A673 (cell line): ENCODE data around the gene OR2T5. TPM values are rescaled to one million over a fixed set of nuclear protein-coding genes. Genes with fewer than 3 reads are reported as not detected.
"Not testable (repeated sequence)": the region's sequence is repeated elsewhere in the genome, so short reads cannot be mapped to it uniquely, and the experiment has no call there.

Experiments used
- BruUV-seq: library from RNA; stranded (reverse); fragments of 400-500 nt; replicated peaks from 2 replicates; lab custom pipeline; 2021; lab: Mats Ljungman, UMichigan
- CTCF ChIA-PET: fragments of 300-600 bp; sonication (Branson Sonifier 250); formaldehyde crosslinking; loops from one replicate; lab custom pipeline; 2022; ENCODE audit warnings: antibody characterized with exemption; lab: Charles Lee
- POLR2A ChIA-PET: fragments of 300-600 bp; sonication (Branson Sonifier 250); formaldehyde crosslinking; loops from one replicate; lab custom pipeline; 2022; ENCODE audit warnings: antibody characterized with exemption; ENCODE audit not compliant: low non-redundant PET; lab: Charles Lee
- DNase-seq: peaks from one replicate; pipeline ENCODE4 v3.0.0-alpha.2; 2015; ENCODE audit warnings: low spot score
- H3K27ac ChIP-seq: fragments of 200-600 bp; sonication (generic); 2 replicates; pipeline ENCODE4 v1.5.1; 2016; ENCODE audit warnings: mixed run types, low read depth, mild to moderate bottlenecking, mixed read lengths, antibody characterized with exemption, low read length; ENCODE audit not compliant: poor library complexity, severe bottlenecking
- H3K27me3 ChIP-seq: fragments of 200-600 bp; sonication (generic); replicated peaks from 2 replicates; pipeline ENCODE4 v1.6.1; 2017; ENCODE audit warnings: mixed run types, low read depth, mild to moderate bottlenecking, mixed read lengths, antibody characterized with exemption, low read length; ENCODE audit not compliant: insufficient read depth, poor library complexity
- H3K36me3 ChIP-seq: fragments of 200-600 bp; sonication (generic); 2 replicates; pipeline ENCODE4 v1.6.1; 2016; ENCODE audit warnings: mixed run types, mild to moderate bottlenecking, mixed read lengths, antibody characterized with exemption, low read length; ENCODE audit not compliant: insufficient read depth, poor library complexity, severe bottlenecking
- H3K4me1 ChIP-seq: fragments of 200-600 bp; sonication (generic); 2 replicates; pipeline ENCODE4 v1.6.1; 2017; ENCODE audit warnings: mixed run types, mild to moderate bottlenecking, mixed read lengths, antibody characterized with exemption, low read length; ENCODE audit not compliant: insufficient read depth, poor library complexity, severe bottlenecking
- H3K4me3 ChIP-seq: fragments of 200-600 bp; sonication (generic); 2 replicates; pipeline ENCODE4 v1.5.1; 2016; ENCODE audit warnings: low read depth, mixed run types, mild to moderate bottlenecking, mixed read lengths, low read length; ENCODE audit not compliant: poor library complexity, severe bottlenecking
- H3K9me3 ChIP-seq: fragments of 200-600 bp; sonication (generic); 2 replicates; pipeline ENCODE4 v1.6.1; 2016; ENCODE audit warnings: mixed run types, low read depth, mild to moderate bottlenecking, mixed read lengths, antibody characterized with exemption, low read length; ENCODE audit not compliant: poor library complexity, severe bottlenecking
- EZH2 ChIP-seq: fragments of 200-600 bp; sonication (generic); IDR thresholded peaks from 2 replicates; pipeline ENCODE4 v1.6.1; 2017; ENCODE audit warnings: borderline replicate concordance, low read depth, mild to moderate bottlenecking, mixed read lengths, antibody characterized with exemption, low read length; ENCODE audit not compliant: poor library complexity, severe bottlenecking
- intact Hi-C: fragments of 100-400 bp; cut with micrococcal nuclease; formaldehyde crosslinking; loops from one replicate; pipeline ENCODE4 v1.10.0; 2022; ENCODE audit not compliant: unreplicated experiment
- total RNA-seq: library from RNA; stranded (reverse); gene quantifications from 2 replicates; pipeline ENCODE4 v1.2.3, GENCODE V29; 2021
- TF ChIP-seq, protein P1 (sequence below): fragments of 300-800, 200-600 bp; sonication (generic); conservative IDR thresholded peaks from 2 replicates; pipeline ENCODE4 v1.5.1; 2017; ENCODE audit warnings: low read depth, mild to moderate bottlenecking, antibody characterized with exemption, low read length, moderate library complexity, mixed read lengths

Gene OR2T5
- total RNA-seq, 1 experiment from 2014 or later: not detected

DNA sequence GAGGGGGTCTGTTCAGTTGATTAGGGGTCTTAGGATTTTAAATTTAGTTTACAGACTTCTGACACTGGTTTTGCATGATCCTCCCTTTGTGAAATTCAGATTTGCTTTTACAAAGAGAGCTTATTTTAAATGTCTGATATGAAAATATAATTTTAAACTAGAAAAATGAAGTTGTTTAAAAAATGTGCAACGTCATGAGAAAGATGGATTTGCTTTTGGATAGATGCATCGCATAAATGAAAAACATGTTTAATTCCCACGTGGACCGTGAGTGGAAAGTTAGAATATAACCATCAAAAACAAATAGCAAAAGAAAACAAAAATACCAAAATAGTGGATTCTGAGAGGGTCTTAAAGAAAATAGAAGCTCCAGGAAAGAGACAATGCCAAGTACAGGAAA is 17.2 kb upstream of the OR2T5 start:
- TF ChIP-seq, protein P1, sequence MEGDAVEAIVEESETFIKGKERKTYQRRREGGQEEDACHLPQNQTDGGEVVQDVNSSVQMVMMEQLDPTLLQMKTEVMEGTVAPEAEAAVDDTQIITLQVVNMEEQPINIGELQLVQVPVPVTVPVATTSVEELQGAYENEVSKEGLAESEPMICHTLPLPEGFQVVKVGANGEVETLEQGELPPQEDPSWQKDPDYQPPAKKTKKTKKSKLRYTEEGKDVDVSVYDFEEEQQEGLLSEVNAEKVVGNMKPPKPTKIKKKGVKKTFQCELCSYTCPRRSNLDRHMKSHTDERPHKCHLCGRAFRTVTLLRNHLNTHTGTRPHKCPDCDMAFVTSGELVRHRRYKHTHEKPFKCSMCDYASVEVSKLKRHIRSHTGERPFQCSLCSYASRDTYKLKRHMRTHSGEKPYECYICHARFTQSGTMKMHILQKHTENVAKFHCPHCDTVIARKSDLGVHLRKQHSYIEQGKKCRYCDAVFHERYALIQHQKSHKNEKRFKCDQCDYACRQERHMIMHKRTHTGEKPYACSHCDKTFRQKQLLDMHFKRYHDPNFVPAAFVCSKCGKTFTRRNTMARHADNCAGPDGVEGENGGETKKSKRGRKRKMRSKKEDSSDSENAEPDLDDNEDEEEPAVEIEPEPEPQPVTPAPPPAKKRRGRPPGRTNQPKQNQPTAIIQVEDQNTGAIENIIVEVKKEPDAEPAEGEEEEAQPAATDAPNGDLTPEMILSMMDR: no peak
- TF ChIP-seq EZH2: no peak
- intact Hi-C loops: no loop called here
- Histone ChIP-seq H3K27me3 (peaks cover 13% of the 10 kb centered on the region), H3K27ac (no peak overlapping the region), H3K36me3 (no peaks in the 10 kb centered on the region), H3K4me1 (no peaks in the 10 kb centered on the region), H3K4me3 (no peak overlapping the region), H3K9me3 (no peaks in the 10 kb centered on the region)
- ChIA-PET CTCF (no interaction called here), POLR2A (no interaction called here)
- BruUV-seq: no TSS peak
- DNase-seq: no peak

DNA sequence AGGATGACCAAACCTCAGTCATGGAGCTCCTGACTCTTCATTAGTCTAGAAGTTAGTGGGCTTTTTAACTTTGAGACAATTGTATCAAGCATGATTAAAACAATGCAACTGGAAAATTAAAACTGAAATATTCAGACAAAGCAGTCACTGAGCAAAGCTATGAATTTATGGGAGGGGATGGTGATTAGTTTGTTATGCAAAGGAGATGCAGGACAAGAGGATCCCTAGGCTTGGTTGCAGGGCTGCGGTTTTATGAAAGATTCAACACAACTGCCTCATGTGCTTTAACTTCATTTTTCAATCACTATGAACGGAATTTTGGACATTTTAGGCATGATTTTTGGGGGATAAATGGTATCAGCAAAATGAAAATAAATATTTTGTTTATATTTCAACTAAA is 16.3 kb upstream of the OR2T5 start:
- BruUV-seq, CTCF ChIA-PET, H3K9me3 ChIP-seq, H3K36me3 ChIP-seq, H3K27ac ChIP-seq, intact Hi-C loops, H3K4me3 ChIP-seq, H3K4me1 ChIP-seq, POLR2A ChIA-PET, DNase-seq: not testable (repeated sequence)
- peaks cover 13% of the 10 kb centered on the region for H3K27me3 ChIP-seq

DNA sequence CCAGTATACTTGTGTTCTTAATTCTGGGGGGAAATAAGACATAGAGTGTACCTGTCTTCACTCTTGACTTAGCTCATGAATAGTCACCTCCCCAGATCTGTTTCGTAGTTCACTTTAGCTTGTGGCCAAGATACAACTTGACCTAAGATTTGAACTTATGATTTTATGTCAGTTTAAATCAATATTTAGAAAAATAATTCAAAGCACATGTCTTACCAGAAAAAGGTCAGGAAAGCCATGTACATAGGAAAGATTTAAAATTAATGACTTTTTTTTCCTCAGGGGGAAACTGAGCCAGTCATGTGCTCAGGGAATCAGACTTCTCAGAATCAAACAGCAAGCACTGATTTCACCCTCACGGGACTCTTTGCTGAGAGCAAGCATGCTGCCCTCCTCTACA is 15.3 kb upstream of the OR2T5 start, which contains the start of gene OR2T3:
Gene OR2T3, plus strand, starts transcription at position 301 of the 400 bp plus-strand sequence. Its CDS starts 0 bp downstream, at position 301.
- BruUV-seq, DNase-seq, POLR2A ChIA-PET: not testable (repeated sequence)

DNA sequence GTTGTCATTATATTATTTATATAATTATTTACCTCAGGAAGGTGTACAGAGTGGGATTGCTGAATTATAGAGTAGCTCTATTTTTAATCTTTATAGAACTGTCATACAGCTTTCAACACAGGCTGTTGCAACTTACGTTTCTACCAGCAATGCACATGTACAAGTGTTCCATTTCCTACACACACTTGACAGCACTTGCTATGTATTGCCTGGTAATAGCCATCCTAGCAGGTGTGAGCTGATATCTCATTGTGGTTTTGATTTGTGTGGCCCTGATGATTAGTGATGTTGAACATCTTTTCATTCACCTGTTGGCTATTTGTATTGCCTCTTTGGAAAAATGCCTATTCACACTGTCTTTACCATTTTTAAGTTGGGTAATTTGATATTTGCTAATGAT is 12.7 kb upstream of the OR2T5 start:
- H3K4me1 ChIP-seq, POLR2A ChIA-PET, H3K9me3 ChIP-seq, intact Hi-C loops, BruUV-seq, CTCF ChIA-PET, H3K27ac ChIP-seq, H3K4me3 ChIP-seq, H3K36me3 ChIP-seq, DNase-seq: not testable (repeated sequence)
- peaks cover 11% of the 10 kb centered on the region for H3K27me3 ChIP-seq

More for the DNA sequence above, 15.3 kb upstream of the OR2T5 start, which contains the start of gene OR2T3:
- H3K36me3 ChIP-seq, H3K27ac ChIP-seq, CTCF ChIA-PET, intact Hi-C loops, H3K4me3 ChIP-seq, H3K9me3 ChIP-seq, H3K4me1 ChIP-seq: not testable (repeated sequence)
- peaks cover 13% of the 10 kb centered on the region for H3K27me3 ChIP-seq

DNA sequence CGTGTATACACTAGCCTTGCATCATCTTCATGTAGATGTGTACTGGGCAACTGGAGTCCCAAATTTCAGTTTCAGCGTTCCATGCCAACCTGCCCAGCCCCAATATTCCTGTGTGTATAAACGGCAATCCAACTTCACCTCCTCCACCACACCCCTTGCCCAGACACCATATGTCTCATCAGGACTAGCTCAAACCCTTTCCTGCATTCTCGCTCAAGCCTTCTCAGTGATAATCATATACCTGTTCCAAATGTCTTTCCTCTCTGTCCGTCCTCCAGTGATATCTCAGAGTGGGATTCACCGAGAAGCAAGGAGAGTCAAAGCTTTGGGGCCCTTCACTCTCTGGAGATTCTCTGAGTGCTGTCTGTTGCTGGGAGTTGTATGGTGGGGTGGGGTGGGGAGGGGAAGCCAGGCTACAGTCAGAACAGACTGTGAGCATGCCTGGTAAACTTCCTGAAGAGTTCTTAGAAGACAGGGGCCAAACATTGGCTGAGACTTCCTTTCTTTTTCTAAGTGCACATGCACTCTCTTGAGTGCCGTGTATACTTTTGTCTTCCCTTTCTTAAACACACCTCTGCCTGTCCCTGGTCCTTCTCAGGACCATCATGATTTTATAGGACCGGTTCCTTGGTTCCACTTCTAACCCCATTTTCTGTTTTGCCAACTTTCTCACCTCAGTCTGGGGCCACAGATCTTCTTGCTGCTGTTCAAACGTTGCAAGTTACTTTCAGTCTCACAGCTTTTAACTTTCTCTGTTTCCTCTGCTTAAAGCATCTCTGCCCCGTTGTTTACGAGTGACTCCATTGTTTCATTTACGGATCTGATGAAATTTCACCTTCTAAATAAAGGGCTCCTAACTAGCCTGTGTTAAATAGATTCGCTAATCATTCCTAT is 6.5 kb upstream of the OR2T5 start:
- H3K4me3 ChIP-seq, intact Hi-C loops, H3K9me3 ChIP-seq, H3K36me3 ChIP-seq, DNase-seq, H3K27me3 ChIP-seq, POLR2A ChIA-PET, H3K27ac ChIP-seq, CTCF ChIA-PET, H3K4me1 ChIP-seq, BruUV-seq: not testable (repeated sequence)

DNA sequence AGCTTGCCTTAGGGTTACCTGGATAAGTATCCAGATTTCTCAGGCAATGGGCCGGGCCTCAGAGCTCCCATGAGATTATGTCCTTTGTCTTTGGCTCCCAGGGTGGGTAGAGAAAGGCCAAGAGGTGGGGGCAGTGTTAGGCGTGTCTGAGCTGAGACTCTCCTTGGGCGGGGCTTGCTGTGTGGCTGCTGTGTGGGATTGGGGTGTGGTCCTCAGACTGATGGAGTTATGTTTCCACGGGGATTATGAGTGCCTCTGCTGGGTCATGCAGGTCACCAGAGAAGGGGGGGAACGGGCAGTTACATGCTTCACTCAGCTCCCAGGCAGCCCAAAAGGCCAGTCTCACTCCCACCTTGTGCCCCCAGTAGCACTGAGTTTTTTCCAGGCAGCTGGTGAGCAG is 8.3 kb downstream of the OR2T5 start:
- DNase-seq, H3K9me3 ChIP-seq, POLR2A ChIA-PET, H3K4me1 ChIP-seq, H3K36me3 ChIP-seq, BruUV-seq, intact Hi-C loops, H3K4me3 ChIP-seq, H3K27me3 ChIP-seq, H3K27ac ChIP-seq, CTCF ChIA-PET: not testable (repeated sequence)
